Mesenchymal stem cell (in vitro differentiated cells and primary cell): Measurements from ENCODE around the gene MRGPRF. TPM values are rescaled to one million over a fixed set of nuclear protein-coding genes. Genes with fewer than 3 reads are reported as not detected.

Source experiments
- DNase-seq: peaks from one replicate; pipeline ENCODE4 v3.0.0-alpha.2; 2013
- H2AFZ ChIP-seq: one replicate; pipeline ENCODE4 v1.6.1; 2013; ENCODE audit warnings: low read depth, mild to moderate bottlenecking, control low read depth, inconsistent platforms, low read length, moderate library complexity
- H2AK5ac ChIP-seq: 2 replicates; pipeline ENCODE4 v1.6.1; 2013; ENCODE audit warnings: low read length, moderate library complexity, mild to moderate bottlenecking, inconsistent platforms; ENCODE audit not compliant: severe bottlenecking
- H2BK120ac ChIP-seq: one replicate; pipeline ENCODE4 v1.6.1; 2013; ENCODE audit warnings: low read depth, mild to moderate bottlenecking, inconsistent platforms, low read length, moderate library complexity
- H2BK12ac ChIP-seq, 2 experiments: one replicate each; pipeline ENCODE4 v1.6.1; 2013; ENCODE audit warnings: inconsistent platforms in 2 of 2, low read length in 2 of 2, mild to moderate bottlenecking in 2 of 2, moderate library complexity in 2 of 2, control low read depth in 1 of 2
- H2BK15ac ChIP-seq: one replicate; pipeline ENCODE4 v1.6.1; 2013; ENCODE audit warnings: mild to moderate bottlenecking, low read depth, inconsistent platforms; ENCODE audit not compliant: poor library complexity, severe bottlenecking
- H2BK5ac ChIP-seq: 2 replicates; pipeline ENCODE4 v1.6.1; 2013; ENCODE audit warnings: low read depth, mild to moderate bottlenecking, low read length, control low read depth, inconsistent platforms; ENCODE audit not compliant: poor library complexity, severe bottlenecking
- H3K14ac ChIP-seq, 2 experiments: one replicate each; pipeline ENCODE4 v1.6.1; 2013; ENCODE audit warnings: inconsistent platforms in 2 of 2, low read length in 2 of 2, control low read depth in 1 of 2, mild to moderate bottlenecking in 1 of 2, moderate library complexity in 1 of 2
- H3K18ac ChIP-seq, 2 experiments: one replicate each; pipeline ENCODE4 v1.6.1; 2013; ENCODE audit warnings: inconsistent platforms in 2 of 2, low read length in 2 of 2, control low read depth in 1 of 2, low read depth in 1 of 2, mild to moderate bottlenecking in 1 of 2
- H3K23ac ChIP-seq, 2 experiments: one replicate each; pipeline ENCODE4 v1.6.1; 2013; ENCODE audit warnings: inconsistent platforms in 2 of 2, low read length in 2 of 2, mild to moderate bottlenecking in 2 of 2, moderate library complexity in 2 of 2, control low read depth in 1 of 2
- H3K27ac ChIP-seq: 2 replicates; pipeline ENCODE4 v1.5.1; 2013; ENCODE audit warnings: mild to moderate bottlenecking, moderate library complexity, low read length, control low read depth, inconsistent platforms; ENCODE audit not compliant: poor library complexity, severe bottlenecking
- H3K27me3 ChIP-seq, 2 experiments: 2 replicates each; pipeline versions ENCODE4 v1.6.1 to v1.7.0; 2013; ENCODE audit warnings: low read length in 2 of 2, mild to moderate bottlenecking in 2 of 2, moderate library complexity in 2 of 2, control low read depth in 1 of 2, inconsistent platforms in 1 of 2; ENCODE audit not compliant: control insufficient read depth in 1 of 2, insufficient read depth in 1 of 2
- H3K36me3 ChIP-seq, 2 experiments: 2 replicates each; pipeline versions ENCODE4 v1.6.1 to v1.7.0; 2013; ENCODE audit warnings: low read length in 2 of 2, control low read depth in 1 of 2, inconsistent platforms in 1 of 2, low read depth in 1 of 2, mild to moderate bottlenecking in 1 of 2; ENCODE audit not compliant: insufficient read depth in 2 of 2, control insufficient read depth in 1 of 2
- H3K4ac ChIP-seq, 2 experiments: one replicate each; pipeline ENCODE4 v1.6.1; 2013; ENCODE audit warnings: inconsistent platforms in 2 of 2, low read length in 2 of 2, mild to moderate bottlenecking in 2 of 2, moderate library complexity in 2 of 2, control low read depth in 1 of 2, low read depth in 1 of 2
- H3K4me1 ChIP-seq: 2 replicates; pipeline ENCODE4 v1.6.1; 2013; ENCODE audit warnings: low read depth, low read length, control low read depth; ENCODE audit not compliant: control insufficient read depth, insufficient read depth
- H3K4me2 ChIP-seq: 2 replicates; pipeline ENCODE4 v1.6.1; 2013; ENCODE audit warnings: low read length, mild to moderate bottlenecking, inconsistent platforms; ENCODE audit not compliant: poor library complexity, severe bottlenecking
- H3K4me3 ChIP-seq, 2 experiments: 2 replicates each; pipeline versions ENCODE4 v1.5.1 to v1.7.0; 2013; ENCODE audit warnings: low read length in 2 of 2, mild to moderate bottlenecking in 2 of 2, control low read depth in 1 of 2, low read depth in 1 of 2; ENCODE audit not compliant: insufficient read depth in 1 of 2
- H3K79me1 ChIP-seq: replicated peaks from 2 replicates; pipeline ENCODE4 v1.6.1; 2013; ENCODE audit warnings: mild to moderate bottlenecking, control low read depth, low read length, inconsistent platforms; ENCODE audit not compliant: poor library complexity, severe bottlenecking
- H3K9ac ChIP-seq: 2 replicates; pipeline ENCODE4 v1.7.0; 2013; ENCODE audit warnings: mild to moderate bottlenecking, low read length, moderate library complexity
- H3K9me3 ChIP-seq: 2 replicates; pipeline ENCODE4 v1.7.0; 2013; ENCODE audit warnings: mild to moderate bottlenecking, low read length; ENCODE audit not compliant: control insufficient read depth
- H4K8ac ChIP-seq: one replicate; pipeline ENCODE4 v1.6.1; 2013; ENCODE audit warnings: inconsistent platforms, mild to moderate bottlenecking, low read length, moderate library complexity
- H4K91ac ChIP-seq: one replicate; pipeline ENCODE4 v1.6.1; 2013; ENCODE audit warnings: mild to moderate bottlenecking, low read length, inconsistent platforms
- WGBS: methylation state at CpG from one replicate; pipeline ENCODE4 v1.1.7; 2013; ENCODE audit warnings: mixed read lengths; 5-methylcytosine and 5-hydroxymethylcytosine counted together
- polyA plus RNA-seq, 2 experiments: library from polyadenylated mRNA; stranded (reverse); fragments of 200-250 nt; gene quantifications; one replicate each; pipeline ENCODE4 v1.2.3, GENCODE V29; 2013

Gene MRGPRF
- 28.0 TPM for polyA plus RNA-seq (2013, experiment 1 of 2)
- polyA plus RNA-seq (2013, experiment 2 of 2), result 29.6 TPM

GRCh38 chr11:69013009-69013951 is at the start of gene MRGPRF:
TSS of gene MRGPRF (minus strand) at chr11:69013246. CDS start at chr11:69009901, 3,345 bp downstream.
- Histone ChIP-seq H3K9ac (peak within 1 kb of the TSS; percentile 95), H3K9me3 (no peaks in the 10 kb centered on the region), H2BK15ac (peak within 1 kb of the TSS; percentile 88), H3K14ac (peak within 1 kb of the TSS in 1 of 2 experiments; percentile 45), H4K91ac (peak within 1 kb of the TSS; percentile 92), H3K27ac (peak within 1 kb of the TSS; percentile 48), H3K4me2 (peak within 1 kb of the TSS; percentile 84), H3K18ac (peak within 1 kb of the TSS; percentile 64 to 85), H3K27me3 (no peaks in the 10 kb centered on the region), H3K4ac (peak within 1 kb of the TSS; percentile 21 to 89), H2BK5ac (peak within 1 kb of the TSS; percentile 10), H3K4me1 (peaks cover 69% of the 10 kb centered on the region), H2AK5ac (peak within 1 kb of the TSS; percentile 11), H2AFZ (no peak within 1 kb of the TSS), H3K4me3 (peak within 1 kb of the TSS; percentile 56 to 95), H3K79me1 (peaks cover 5% of the 10 kb centered on the region), H3K23ac (peak within 1 kb of the TSS in 1 of 2 experiments; percentile 54), H3K36me3 (peaks cover 0 to 6% of the 10 kb centered on the region in 2 experiments), H2BK120ac (peak within 1 kb of the TSS; percentile 66), H4K8ac (peak within 1 kb of the TSS; percentile 94), H2BK12ac (peak within 1 kb of the TSS; percentile 44 to 65)
- peak; percentile 82 for DNase-seq
- WGBS, result 5% methylated on average over 38 of the region's 43 CpGs

- Histone ChIP-seq H3K9me3 (no peaks in the 10 kb centered on the region), H3K27ac (no peak overlapping the region), H3K27me3 (no peaks in the 10 kb centered on the region), H3K14ac (no peak overlapping the region), H4K91ac (no peak overlapping the region), H3K23ac (no peak overlapping the region), H2BK120ac (no peak overlapping the region), H3K4me1 (peaks cover 18% of the 10 kb centered on the region), H3K9ac (no peak overlapping the region), H2BK5ac (no peak overlapping the region), H2AK5ac (no peak overlapping the region), H2BK15ac (no peak overlapping the region), H4K8ac (no peak overlapping the region), H2AFZ (no peak overlapping the region), H2BK12ac (no peak overlapping the region), H3K4me3 (no peak overlapping the region), H3K4me2 (no peak overlapping the region), H3K4ac (peak overlapping the region in 1 of 2 experiments; percentile 24), H3K79me1 (peaks cover 43% of the 10 kb centered on the region), H3K18ac (no peak overlapping the region), H3K36me3 (peaks cover 43 to 80% of the 10 kb centered on the region in 2 experiments)
- DNase-seq, result no peak
- 89% methylated on average over 15 of the region's 15 CpGs for WGBS
Measured at GRCh38 chr11:69062169-69062855, 49.3 kb upstream of the MRGPRF start.

GRCh38 chr11:69061713-69062053 is 48.6 kb upstream of the MRGPRF start:
- peaks cover 43% of the 10 kb centered on the region for H3K79me1 ChIP-seq
- H3K14ac ChIP-seq, result no peak overlapping the region
- no peak overlapping the region for H3K4me3 ChIP-seq
- peaks cover 13% of the 10 kb centered on the region for H3K4me1 ChIP-seq
- no peak overlapping the region for H3K9ac ChIP-seq
- no peak overlapping the region for H2BK120ac ChIP-seq
- H2AFZ ChIP-seq, result no peak overlapping the region
- H3K4me2 ChIP-seq, result no peak overlapping the region
- no peak overlapping the region for H2BK12ac ChIP-seq
- H3K18ac ChIP-seq, result no peak overlapping the region
- no peak overlapping the region for H3K4ac ChIP-seq
- peaks cover 45 to 81% of the 10 kb centered on the region in 2 experiments for H3K36me3 ChIP-seq
- no peak overlapping the region for H2AK5ac ChIP-seq
- H4K91ac ChIP-seq, result no peak overlapping the region
- 91% methylated on average over 4 of the region's 4 CpGs for WGBS
- no peak for DNase-seq
- H3K27ac ChIP-seq, result no peak overlapping the region
- H2BK15ac ChIP-seq, result no peak overlapping the region
- no peaks in the 10 kb centered on the region for H3K27me3 ChIP-seq
- H3K23ac ChIP-seq, result no peak overlapping the region
- H3K9me3 ChIP-seq, result no peaks in the 10 kb centered on the region
- no peak overlapping the region for H2BK5ac ChIP-seq
- no peak overlapping the region for H4K8ac ChIP-seq
